SIG-M5 (cell line): ENCODE results near the gene SCAMP2.

Experiments
- DNase-seq: peaks from one replicate; lab custom pipeline; 2025; lab: John Stamatoyannopoulos, UW

Gene SCAMP2

DNA sequence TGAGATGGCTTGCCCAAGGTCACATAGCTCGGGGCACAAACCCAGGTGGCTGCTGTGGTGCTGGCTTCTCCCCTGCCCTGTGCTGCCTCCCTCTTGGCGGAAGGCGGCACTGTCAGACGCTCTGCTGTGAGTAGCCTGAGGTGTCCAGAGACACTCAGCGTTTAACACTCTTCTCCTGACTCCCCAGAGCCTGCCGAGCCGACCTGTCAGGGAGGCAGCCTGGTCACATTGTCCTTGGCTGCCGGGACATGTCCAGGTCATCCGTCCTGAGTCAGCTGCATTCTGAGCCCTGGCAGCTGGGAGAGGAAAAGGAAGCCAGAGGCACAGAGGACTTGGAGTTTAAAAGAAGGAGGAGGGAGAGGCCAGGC is 55.8 kb downstream of the SCAMP2 start:
- DNase-seq: no peak

DNA sequence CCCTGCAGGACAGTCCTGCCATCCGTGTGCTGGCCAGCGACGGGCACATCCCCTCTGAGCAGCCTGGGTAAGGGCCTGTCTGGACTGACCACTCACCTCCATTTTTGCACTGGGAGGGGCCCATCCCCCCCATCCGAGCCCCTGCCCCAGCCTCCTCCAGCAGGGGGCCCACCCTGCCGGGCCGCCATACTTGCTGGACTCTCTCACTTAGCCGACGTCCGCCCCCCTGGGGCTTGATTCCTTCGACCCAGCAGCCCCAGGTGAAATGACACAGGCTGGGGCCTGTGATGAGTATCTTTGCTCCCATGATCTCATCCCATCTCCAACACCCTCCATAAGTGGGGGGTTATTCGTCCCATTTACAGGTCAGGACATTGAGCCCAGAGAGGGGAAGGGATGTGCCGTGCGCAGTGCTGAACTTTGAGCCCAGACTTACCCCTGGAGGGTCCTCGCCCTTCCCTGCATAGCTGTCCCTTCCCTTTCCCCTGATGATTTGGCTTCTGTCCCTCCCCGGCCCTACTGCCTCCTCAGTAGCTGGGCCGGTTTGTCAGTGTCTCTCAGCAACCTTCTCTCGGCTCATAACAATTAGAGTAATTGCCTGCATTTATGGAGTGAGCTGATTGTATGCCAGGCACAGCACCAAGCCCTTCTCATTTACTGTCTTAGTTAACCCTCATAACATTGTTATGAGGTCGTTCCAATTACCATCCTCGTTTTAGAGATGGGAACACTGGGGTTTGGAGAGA is 56.4 kb downstream of the SCAMP2 start:
- DNase-seq: no peak

DNA sequence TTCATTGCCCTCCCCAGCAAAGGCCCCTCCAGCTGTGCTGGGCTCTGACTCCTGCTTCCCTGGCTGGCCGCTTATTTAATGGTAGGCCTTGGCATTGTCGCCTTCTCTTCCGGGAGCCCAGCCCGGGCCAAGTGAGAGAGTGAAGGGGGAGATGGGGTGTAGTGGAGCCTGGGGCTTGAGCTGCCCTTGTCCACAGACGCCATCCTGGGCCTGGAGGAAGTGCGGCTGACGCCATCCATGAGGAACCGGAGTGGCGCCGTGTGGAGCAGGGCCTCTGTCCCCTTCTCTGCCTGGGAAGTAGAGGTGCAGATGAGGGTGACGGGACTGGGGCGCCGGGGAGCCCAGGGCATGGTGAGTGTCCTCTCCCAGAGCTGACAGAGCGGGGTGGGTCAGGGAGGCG is 57.2 kb downstream of the SCAMP2 start:
- no peak for DNase-seq

GRCh38 chr15:74815121-74815934 is 57.8 kb downstream of the SCAMP2 start:
- no peak for DNase-seq

DNA sequence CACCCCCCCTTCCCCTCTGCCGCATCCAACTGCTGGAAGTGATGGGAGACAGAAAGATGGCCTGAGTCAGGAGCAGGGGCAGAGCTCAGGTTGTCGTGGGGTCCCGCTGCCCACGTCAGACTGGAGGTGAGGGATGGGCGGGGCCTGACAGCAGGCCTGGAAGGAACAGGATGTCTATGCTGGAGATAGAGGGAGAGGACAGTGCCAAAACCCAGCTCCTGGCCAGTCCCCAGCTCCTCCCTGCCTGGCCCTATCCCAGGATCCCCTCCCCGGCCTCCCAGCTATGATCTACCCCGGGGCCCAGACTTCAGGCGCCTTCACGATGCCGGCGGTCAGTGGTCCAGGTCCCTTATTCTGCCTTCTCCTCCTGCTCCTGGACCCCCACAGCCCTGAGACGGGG is 60.6 kb downstream of the SCAMP2 start, which contains the start of gene LMAN1L:
Gene LMAN1L (plus strand): TSS at position 303 of the 400 bp plus-strand sequence. CDS start 20 bp downstream, at position 323.
- no peak for DNase-seq

- DNase-seq: no peak
These were observed 63.2 kb downstream of the SCAMP2 start for GRCh38 chr15:74809956-74810355.

GRCh38 chr15:74809242-74809641 is 63.9 kb downstream of the SCAMP2 start:
- DNase-seq: no peak

DNA sequence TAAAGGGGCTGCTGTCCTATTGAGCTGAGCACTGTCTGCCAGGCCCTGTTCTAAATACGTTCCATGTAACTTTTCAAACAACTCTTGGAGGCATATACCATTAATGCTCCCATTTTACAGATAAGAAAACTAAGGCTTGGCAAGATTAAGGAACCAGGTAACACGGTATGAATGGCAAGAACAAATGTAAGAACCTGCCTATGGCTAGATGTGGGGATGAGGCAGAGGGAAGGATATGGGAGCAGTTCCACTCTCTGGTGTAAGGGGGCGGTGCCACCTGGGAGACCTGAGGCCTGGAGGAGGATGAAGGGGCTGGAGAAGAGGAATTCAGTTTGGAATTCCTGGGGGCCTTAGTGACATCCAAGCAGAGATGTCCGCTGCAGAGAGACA is 64.3 kb downstream of the SCAMP2 start:
- DNase-seq: no peak

GRCh38 chr15:74808078-74808839 is 64.9 kb downstream of the SCAMP2 start:
- no peak for DNase-seq

DNA sequence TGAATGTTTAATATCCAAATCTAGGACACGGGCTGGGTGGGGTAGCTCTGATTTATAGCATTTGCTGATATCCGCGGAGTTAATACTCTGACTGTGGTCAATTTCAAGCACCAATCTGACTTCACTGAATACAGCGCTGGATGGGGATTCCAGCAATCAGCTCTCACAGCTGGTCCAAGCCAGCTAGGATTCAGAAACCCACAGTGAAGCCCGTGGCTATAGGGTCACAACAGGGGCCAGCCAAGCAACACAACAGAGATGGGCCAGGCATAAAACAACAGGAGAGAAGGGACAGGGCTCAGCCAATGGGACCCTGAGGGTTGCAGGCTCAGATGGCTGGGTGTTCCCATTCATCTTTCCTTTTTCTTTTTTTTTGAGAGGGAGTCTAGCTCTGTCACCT is 65.9 kb downstream of the SCAMP2 start:
- no peak for DNase-seq

- DNase-seq: no peak
These were observed 68.2 kb downstream of the SCAMP2 start for GRCh38 chr15:74804935-74805334.

- DNase-seq: no peak
These were observed 70.2 kb downstream of the SCAMP2 start for GRCh38 chr15:74802862-74803447.

- DNase-seq: no peak
These were observed 70.9 kb downstream of the SCAMP2 start for GRCh38 chr15:74802290-74802689.

GRCh38 chr15:74801311-74801997 is 71.7 kb downstream of the SCAMP2 start:
- DNase-seq: no peak

DNA sequence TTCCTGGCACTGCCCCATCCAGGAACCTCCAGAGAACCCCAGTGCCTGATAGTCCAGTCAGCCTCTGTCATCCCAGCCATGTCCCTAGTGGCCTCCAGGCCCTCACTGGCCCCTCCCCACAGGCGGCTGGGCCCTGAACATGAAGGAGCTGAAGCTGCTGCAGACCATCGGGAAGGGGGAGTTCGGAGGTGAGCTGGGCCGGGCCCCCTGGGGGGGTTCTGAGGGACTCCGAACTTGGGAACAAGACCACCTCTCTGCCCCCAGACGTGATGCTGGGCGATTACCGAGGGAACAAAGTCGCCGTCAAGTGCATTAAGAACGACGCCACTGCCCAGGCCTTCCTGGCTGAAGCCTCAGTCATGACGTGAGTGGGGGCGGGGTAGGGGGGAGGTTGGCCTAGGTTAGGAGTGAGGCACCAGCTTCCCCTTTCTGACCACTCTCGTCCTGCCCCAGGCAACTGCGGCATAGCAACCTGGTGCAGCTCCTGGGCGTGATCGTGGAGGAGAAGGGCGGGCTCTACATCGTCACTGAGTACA is 72.5 kb downstream of the SCAMP2 start:
- DNase-seq: no peak

DNA sequence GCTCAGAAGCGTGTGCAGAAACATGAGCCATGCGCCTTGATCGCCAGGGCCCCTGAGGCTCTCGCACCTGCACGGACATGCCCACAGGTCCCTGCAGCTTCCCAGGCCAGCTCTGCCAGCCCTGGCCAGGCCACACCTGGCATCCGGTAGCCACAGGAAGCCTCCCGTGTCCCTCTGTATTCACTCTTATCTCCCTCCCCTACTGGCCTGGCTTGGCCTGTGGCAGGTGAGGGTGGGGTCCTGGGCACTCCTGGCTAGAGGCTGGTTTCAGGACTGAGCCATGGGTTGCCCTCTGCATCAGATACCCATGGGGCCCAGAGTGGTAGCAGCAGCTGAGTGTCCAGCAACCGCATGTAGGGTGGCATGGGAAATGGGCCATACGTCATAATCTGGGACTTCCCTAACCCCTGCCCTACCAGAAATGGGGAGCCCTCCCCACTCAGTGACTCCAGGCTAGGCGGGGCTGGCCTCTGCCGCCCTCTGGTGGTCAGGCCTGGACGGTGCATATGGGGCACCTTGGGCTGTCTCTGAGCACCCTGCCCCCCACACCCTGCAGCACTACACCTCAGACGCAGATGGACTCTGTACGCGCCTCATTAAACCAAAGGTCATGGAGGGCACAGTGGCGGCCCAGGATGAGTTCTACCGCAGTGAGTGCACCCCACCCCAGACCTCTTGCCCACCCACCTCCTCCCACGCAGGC is 73.2 kb downstream of the SCAMP2 start:
- DNase-seq: no peak

- DNase-seq: no peak
These were observed 73.8 kb downstream of the SCAMP2 start for GRCh38 chr15:74799255-74799855.

- DNase-seq: no peak
These were observed 74.5 kb downstream of the SCAMP2 start for GRCh38 chr15:74798388-74799254.

DNA sequence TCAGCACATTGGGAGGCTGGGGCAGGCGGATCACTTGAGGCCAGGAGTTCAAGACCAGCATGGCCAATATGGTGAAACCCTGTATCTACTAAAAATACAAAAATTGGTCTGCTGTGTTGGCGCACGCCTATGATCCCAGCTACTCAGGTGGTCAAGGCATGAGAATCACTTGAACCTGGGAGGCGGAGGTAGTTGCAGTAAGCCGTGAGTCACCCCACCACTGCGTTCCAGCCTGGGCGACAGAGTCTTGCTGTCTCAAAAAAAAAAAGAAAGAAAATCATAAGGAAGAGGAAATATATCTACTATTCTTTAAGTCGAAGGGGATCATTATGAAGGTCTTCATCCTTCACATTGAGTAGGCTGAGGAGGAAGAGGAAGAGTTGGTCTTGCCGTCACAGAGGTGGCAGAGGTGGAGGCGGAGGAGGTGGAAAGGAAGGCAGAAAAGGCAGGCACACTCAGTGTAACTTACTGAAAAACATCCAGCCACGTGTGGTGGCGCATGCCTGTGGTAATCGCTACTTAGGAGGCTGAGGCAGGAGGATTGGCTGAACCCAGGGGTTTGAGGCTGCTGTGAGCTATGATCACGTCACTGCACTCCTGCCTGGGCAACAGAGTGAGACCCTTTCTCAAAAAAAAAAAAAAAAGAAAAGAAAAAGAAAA is 77.1 kb downstream of the SCAMP2 start:
- DNase-seq: no peak
